Spleen (tissue), 11 donors: ENCODE results near the gene S100A1. TPM values are rescaled to one million over a fixed set of nuclear protein-coding genes. Genes with fewer than 3 reads are reported as not detected.

Experiments used
- DNase-seq: peaks from one replicate; pipeline ENCODE4 v3.0.0-alpha.2; 2020
- H3K27ac ChIP-seq, 8 donors: fragments of 200-600 bp; sonication (generic) in 7 of 8; 1 replicate in 4 of 8; 2 replicates in 4 of 8; pipeline versions ENCODE4 v1.5.0 to v1.8.0; 2016 to 2021; ENCODE audit warnings: inconsistent platforms in 4 of 8, mild to moderate bottlenecking in 4 of 8, moderate library complexity in 1 of 8
- H3K27me3 ChIP-seq, 7 donors: fragments of 200-600 bp; sonication (generic) in 6 of 7; replicated peaks in 1 of 7; 1 replicate in 4 of 7; 2 replicates in 3 of 7; pipeline versions ENCODE4 v1.5.0 to v1.8.0; 2016 to 2021; ENCODE audit warnings: inconsistent platforms in 3 of 7, mild to moderate bottlenecking in 1 of 7
- H3K36me3 ChIP-seq, 6 donors: fragments of 200-600 bp; sonication (generic) in 5 of 6; 1 replicate in 4 of 6; 2 replicates in 2 of 6; pipeline versions ENCODE4 v1.5.0 to v1.8.0; 2016 to 2021; ENCODE audit warnings: inconsistent platforms in 2 of 6
- H3K4me1 ChIP-seq, 6 donors: fragments of 200-600 bp; sonication (generic) in 5 of 6; 1 replicate in 3 of 6; 2 replicates in 3 of 6; pipeline versions ENCODE4 v1.5.0 to v1.8.0; 2016 to 2021; ENCODE audit warnings: inconsistent platforms in 3 of 6
- H3K4me3 ChIP-seq, 8 donors: fragments of 200-600 bp; sonication (generic) in 7 of 8; 1 replicate in 4 of 8; 2 replicates in 4 of 8; pipeline versions ENCODE4 v1.5.0 to v1.8.0; 2016 to 2021; ENCODE audit warnings: inconsistent platforms in 4 of 8, mild to moderate bottlenecking in 4 of 8, moderate library complexity in 2 of 8
- H3K9me3 ChIP-seq, 8 donors: fragments of 200-600 bp; sonication (generic) in 7 of 8; 1 replicate in 4 of 8; 2 replicates in 4 of 8; pipeline versions ENCODE4 v1.5.0 to v1.8.0; 2016 to 2021; ENCODE audit warnings: inconsistent platforms in 4 of 8
- POLR2A ChIP-seq, 3 donors: fragments of 450-650 bp; IDR thresholded peaks; one replicate each; pipeline ENCODE4 v1.5.1; 2017; ENCODE audit warnings: antibody characterized with exemption in 3 of 3, mild to moderate bottlenecking in 1 of 3
- POLR2AphosphoS5 ChIP-seq, 3 donors: sonication (generic); formaldehyde crosslinking; IDR thresholded peaks; one replicate each; pipeline ENCODE4 v1.5.1; 2017; ENCODE audit warnings: antibody characterized with exemption in 3 of 3
- WGBS, 5 donors: extraction: QIAGEN DNeasy Blood & Tissue Kit in 3 of 5; methylation state at CpG; one replicate each; pipeline versions ENCODE4 v1.1.5 to v1.1.7; 2013 to 2018; 5-methylcytosine and 5-hydroxymethylcytosine counted together
- intact Hi-C: fragments of 100-400 bp; cut with DNase I; formaldehyde crosslinking; loops from one replicate; pipeline ENCODE4 v1.15.0; 2023; ENCODE audit warnings: low total_unique reads
- polyA plus RNA-seq, 3 donors: library from polyadenylated mRNA; stranded (reverse); fragments of 200-250 nt; gene quantifications; one replicate each; pipeline ENCODE4 v1.2.1, GENCODE V29; 2013
- total RNA-seq, 7 donors: library from RNA; depleted of rRNA in 3 of 7; stranded (reverse); fragments of >200 nt in 3 of 7; fragmentation: NEBNext Ultra II Directional in 4 of 7; extraction: Animal tissue kit (Norgen Biotek cat#: 25700) in 4 of 7; gene quantifications; one replicate each; pipeline versions ENCODE4 v1.1.0 to v1.2.1, GENCODE V29; 2016 to 2021
- TF ChIP-seq, protein P1 (sequence below), 11 experiments: fragments of 200-600 bp in 7 of 11; fragments of 450-650 bp in 4 of 11; sonication (generic) in 4 of 11; IDR thresholded peaks in 8 of 11; conservative IDR thresholded peaks in 3 of 11; 1 replicate in 7 of 11; 2 replicates in 4 of 11; pipeline versions ENCODE4 v1.4.0 to v1.8.0; 2016 to 2021; ENCODE audit warnings: antibody characterized with exemption in 11 of 11, inconsistent platforms in 4 of 11, mild to moderate bottlenecking in 1 of 11
- donor health status: healthy with polysubstance abuse.
- donor health status: DM: no; HTN: no; CAD: no; lungs with moderate emphysema.
- donor health status: DM: no; HTN: no; CAD: no.
- donor health status: Bipolar disorder and iron deficiency.
- donor health status: healthy.
- donor health status: DM: no; HTN: no; CAD: no.
- donor health status: DM: yes; HTN: yes; CAD: no.

Gene S100A1
- total and polyA plus RNA-seq, 10 donors = 1.7 to 39.7 (median 5.4) TPM; not detected in 6

DNA sequence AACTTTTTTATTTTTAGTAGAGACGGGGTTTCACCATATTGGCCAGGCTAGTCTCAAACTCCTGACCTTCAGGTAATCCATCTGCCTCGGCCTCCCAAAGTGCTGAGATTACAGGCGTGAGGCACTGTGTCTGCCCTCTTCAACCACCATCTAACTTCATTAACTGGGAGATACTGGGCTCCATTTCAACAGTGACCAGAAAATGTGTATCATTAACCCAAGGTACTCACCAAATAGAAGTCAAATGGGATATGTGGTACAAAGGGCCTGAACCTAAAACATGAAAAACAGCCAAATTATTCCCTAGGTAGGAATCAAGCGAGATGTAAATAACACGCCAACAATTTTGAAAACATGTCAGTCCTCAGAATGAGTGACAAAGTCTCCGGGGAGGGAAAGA is 41.4 kb downstream of the S100A1 start:
- peaks cover 0 to 52% (median 48%) of the 10 kb centered on the region in 6 donors for H3K36me3 ChIP-seq
- no peaks in the 10 kb centered on the region for H3K27me3 ChIP-seq
- WGBS, 5 donors = 79 to 93% (median 86%) methylated on average over 6 of the region's 6 CpGs
- H3K27ac ChIP-seq = peak overlapping the region in 4 of 8 donors; percentile 91 to 94 (median 93)
- DNase-seq = peak; percentile 27
- intact Hi-C loops = no loop called here
- peak overlapping the region; percentile 65 to 90 (median 78) for H3K4me3 ChIP-seq
- TF ChIP-seq, protein P1, sequence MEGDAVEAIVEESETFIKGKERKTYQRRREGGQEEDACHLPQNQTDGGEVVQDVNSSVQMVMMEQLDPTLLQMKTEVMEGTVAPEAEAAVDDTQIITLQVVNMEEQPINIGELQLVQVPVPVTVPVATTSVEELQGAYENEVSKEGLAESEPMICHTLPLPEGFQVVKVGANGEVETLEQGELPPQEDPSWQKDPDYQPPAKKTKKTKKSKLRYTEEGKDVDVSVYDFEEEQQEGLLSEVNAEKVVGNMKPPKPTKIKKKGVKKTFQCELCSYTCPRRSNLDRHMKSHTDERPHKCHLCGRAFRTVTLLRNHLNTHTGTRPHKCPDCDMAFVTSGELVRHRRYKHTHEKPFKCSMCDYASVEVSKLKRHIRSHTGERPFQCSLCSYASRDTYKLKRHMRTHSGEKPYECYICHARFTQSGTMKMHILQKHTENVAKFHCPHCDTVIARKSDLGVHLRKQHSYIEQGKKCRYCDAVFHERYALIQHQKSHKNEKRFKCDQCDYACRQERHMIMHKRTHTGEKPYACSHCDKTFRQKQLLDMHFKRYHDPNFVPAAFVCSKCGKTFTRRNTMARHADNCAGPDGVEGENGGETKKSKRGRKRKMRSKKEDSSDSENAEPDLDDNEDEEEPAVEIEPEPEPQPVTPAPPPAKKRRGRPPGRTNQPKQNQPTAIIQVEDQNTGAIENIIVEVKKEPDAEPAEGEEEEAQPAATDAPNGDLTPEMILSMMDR (IDR thresholded peaks at IDR 0.05 in 8 of 11, conservative IDR thresholded peaks at IDR 0.05 in 3 of 11) = no peak
- no peak for TF ChIP-seq POLR2A (IDR thresholded peaks at IDR 0.05)
- TF ChIP-seq POLR2AphosphoS5 (IDR thresholded peaks at IDR 0.05) = no peak
- H3K4me1 ChIP-seq = peaks cover 15 to 42% (median 34%) of the 10 kb centered on the region in 6 donors
- H3K9me3 ChIP-seq = no peaks in the 10 kb centered on the region

DNA sequence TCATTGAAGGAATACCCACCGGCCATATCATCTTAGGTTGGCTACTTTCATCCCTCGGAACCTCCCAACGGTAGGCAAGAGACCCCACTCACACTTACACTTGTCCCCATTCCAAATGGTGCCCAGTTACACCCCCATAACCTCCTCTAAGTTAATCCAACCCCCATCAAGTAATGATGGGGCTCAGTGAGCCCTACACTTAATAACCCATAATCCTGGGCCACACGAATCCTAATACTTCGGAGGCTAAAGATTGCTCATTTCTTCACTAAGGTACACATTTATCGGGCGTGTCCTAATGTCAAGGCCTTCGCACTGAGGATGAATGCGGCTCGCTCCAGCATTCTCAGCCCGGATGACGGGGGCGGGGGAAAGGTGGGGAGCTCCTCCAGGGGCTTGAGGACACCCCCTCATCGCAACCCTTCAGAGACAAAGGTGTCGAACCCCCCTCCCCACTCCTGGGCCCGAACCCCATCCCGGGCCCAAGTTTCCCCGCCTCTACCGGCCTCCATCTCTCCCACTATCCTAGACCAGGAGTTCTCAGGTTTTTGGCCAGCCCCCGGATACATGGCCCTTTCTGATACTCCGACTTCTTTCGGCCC is 42.1 kb downstream of the S100A1 start:
- peak; percentile 87 for DNase-seq
- intact Hi-C loops = no loop called here
- WGBS, 5 donors = 1 to 3% (median 2%) methylated on average over 22 of the region's 22 CpGs

DNA sequence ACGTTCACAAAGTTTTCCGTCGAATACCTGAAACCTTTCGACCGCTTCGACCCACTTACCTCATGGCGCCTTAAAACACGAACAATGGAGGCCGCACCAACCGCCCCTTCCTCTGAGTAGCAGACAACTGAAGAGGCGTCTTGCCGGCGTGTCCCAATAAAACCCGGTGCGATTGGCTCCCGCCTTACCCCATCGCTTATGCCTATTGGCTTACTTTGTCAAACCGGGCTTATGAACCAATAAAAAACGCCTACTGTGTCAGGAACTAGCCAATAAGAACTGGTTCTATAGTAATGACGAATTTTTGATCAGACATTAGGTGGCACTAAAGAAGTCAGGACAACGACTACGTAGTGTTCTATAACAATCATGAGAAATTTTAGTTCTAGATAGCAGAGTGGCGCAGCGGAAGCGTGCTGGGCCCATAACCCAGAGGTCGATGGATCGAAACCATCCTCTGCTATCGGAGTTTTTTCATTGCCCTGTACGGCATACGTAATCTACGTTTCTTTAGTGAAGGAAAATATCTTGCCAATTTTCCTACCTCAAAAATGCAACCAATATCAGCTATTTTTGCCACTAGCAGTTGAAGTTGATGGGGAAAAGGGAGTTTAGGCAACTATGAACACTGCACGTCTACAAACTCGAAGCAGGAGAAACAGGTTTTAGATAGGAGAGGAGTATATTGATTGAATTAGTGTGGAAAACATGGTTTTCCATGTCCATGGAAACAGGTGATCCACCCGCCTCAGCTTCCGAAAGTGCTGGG is 42.8 kb downstream of the S100A1 start, which contains the start of gene ILF2:
Gene ILF2 (minus strand): TSS at position 135 of the 769 bp plus-strand sequence. CDS start 71 bp downstream, at position 64.
- H3K4me3 ChIP-seq = peak within 1 kb of the TSS; percentile 65 to 90 (median 78)
- H3K36me3 ChIP-seq = peaks cover 0 to 38% (median 33%) of the 10 kb centered on the region in 6 donors
- peaks cover 15 to 42% (median 34%) of the 10 kb centered on the region in 6 donors for H3K4me1 ChIP-seq
- no peaks in the 10 kb centered on the region for H3K9me3 ChIP-seq
- intact Hi-C loops = no loop called here
- WGBS, 5 donors = 0 to 1% (median 0%) methylated on average over 35 of the region's 35 CpGs
- peak within 1 kb of the TSS; percentile 82 to 94 (median 90) for H3K27ac ChIP-seq
- TF ChIP-seq POLR2A (IDR thresholded peaks at IDR 0.05) = peak in 2 of 3 donors; percentile 56 to 75
- TF ChIP-seq, protein P1 (IDR thresholded peaks at IDR 0.05 in 8 of 11, conservative IDR thresholded peaks at IDR 0.05 in 3 of 11) = peak in 3 of 11 experiments; percentile 1 to 18 (median 11)
- peak; percentile 69 to 98 (median 93) for TF ChIP-seq POLR2AphosphoS5 (IDR thresholded peaks at IDR 0.05)
- no peaks in the 10 kb centered on the region for H3K27me3 ChIP-seq
- DNase-seq = peak; percentile 95

More for the DNA sequence above, 42.1 kb downstream of the S100A1 start:
- H3K9me3 ChIP-seq = no peaks in the 10 kb centered on the region
- H3K27ac ChIP-seq = peak overlapping the region; percentile 73 to 94 (median 90)
- peak overlapping the region; percentile 65 to 90 (median 78) for H3K4me3 ChIP-seq
- peaks cover 0 to 44% (median 40%) of the 10 kb centered on the region in 6 donors for H3K36me3 ChIP-seq
- no peak for TF ChIP-seq POLR2AphosphoS5 (IDR thresholded peaks at IDR 0.05)
- TF ChIP-seq, protein P1 (IDR thresholded peaks at IDR 0.05 in 8 of 11, conservative IDR thresholded peaks at IDR 0.05 in 3 of 11) = peak in 1 of 11 experiments; percentile 7
- H3K27me3 ChIP-seq = no peaks in the 10 kb centered on the region
- H3K4me1 ChIP-seq = peaks cover 15 to 42% (median 34%) of the 10 kb centered on the region in 6 donors
